ENCODE data around the gene DNAJA4. TPM values are rescaled to one million over a fixed set of nuclear protein-coding genes. Genes with fewer than 3 reads are reported as not detected.

Gene DNAJA4
- total and polyA plus RNA-seq, 7 donors, result 7.4 to 26.1 (median 16.8) TPM

DNA sequence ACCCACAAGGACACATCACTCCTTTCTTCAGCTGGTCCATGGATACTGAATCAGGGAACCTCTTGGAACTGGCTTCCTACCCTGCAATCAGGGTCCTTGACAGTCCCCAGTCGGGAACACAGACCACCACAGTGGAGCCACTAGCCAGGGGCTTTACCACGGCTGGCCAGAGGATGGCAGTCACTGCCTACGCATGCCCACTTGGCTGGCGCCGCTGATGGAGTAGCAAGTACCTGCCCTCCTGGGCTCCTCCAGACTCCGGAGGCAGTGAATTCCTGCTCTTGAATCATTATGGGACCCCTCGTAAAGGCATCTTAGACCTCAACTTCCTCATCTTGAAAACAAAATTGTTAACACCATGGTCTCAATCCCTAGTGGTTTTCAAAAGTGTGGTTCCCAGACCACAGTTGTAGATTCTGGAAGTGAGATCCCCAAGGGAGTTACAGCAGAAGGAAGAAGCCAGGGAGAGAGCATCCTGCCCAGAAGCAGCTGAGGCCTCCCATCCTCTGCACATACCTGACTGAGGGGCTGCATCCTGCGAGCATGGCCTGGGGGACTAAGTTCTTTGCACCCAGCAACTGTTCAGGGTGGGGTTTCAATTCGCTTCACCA, 44.2 kb downstream of the DNAJA4 start:
- Histone ChIP-seq H3K27ac (no peak overlapping the region), H3K27me3 (peaks cover 0 to 16% (median 0%) of the 10 kb centered on the region in 3 donors), H3K36me3 (no peaks in the 10 kb centered on the region), H3K4me1 (no peaks in the 10 kb centered on the region), H3K4me3 (no peak overlapping the region), H3K9me3 (no peaks in the 10 kb centered on the region)
- 19 to 20% methylated on average over 9 of the region's 9 CpGs for WGBS, 2 donors
- TF ChIP-seq, protein P1, sequence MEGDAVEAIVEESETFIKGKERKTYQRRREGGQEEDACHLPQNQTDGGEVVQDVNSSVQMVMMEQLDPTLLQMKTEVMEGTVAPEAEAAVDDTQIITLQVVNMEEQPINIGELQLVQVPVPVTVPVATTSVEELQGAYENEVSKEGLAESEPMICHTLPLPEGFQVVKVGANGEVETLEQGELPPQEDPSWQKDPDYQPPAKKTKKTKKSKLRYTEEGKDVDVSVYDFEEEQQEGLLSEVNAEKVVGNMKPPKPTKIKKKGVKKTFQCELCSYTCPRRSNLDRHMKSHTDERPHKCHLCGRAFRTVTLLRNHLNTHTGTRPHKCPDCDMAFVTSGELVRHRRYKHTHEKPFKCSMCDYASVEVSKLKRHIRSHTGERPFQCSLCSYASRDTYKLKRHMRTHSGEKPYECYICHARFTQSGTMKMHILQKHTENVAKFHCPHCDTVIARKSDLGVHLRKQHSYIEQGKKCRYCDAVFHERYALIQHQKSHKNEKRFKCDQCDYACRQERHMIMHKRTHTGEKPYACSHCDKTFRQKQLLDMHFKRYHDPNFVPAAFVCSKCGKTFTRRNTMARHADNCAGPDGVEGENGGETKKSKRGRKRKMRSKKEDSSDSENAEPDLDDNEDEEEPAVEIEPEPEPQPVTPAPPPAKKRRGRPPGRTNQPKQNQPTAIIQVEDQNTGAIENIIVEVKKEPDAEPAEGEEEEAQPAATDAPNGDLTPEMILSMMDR (IDR thresholded peaks at IDR 0.05), result peak; percentile 75 to 80 (median 77)
- TF ChIP-seq POLR2AphosphoS5 (IDR thresholded peaks at IDR 0.05), result no peak
- intact Hi-C loops (cut with DNase I), result loop anchor here (1.0 to 5.0 kb wide), 2 partner anchors 115 to 174 kb away; no protein-coding TSS in a partner anchor
- DNase-seq, result peak; percentile 81

DNA sequence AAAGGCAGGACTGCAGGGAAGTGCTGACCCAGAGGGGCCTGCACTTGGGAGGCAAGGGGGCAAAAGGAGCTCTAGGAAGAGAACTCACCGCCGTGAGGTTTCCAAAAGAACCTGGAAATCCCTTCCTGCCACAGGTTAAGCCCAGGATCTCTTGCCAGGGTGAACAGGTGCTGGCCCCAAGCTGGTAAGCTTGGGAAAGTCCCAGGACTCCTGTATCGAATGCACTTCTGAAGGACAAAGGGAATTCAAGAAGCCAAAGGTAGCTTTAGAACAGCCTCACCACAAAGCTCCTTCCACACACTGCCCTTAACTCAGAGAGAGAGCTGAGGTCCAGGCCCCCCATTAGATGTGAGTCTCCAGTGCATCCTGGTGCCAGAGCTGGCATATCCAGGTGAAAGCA, 46.9 kb downstream of the DNAJA4 start:
- peak; percentile 8 for DNase-seq
- Histone ChIP-seq H3K27ac (no peak overlapping the region), H3K27me3 (peaks cover 0 to 7% (median 0%) of the 10 kb centered on the region in 3 donors), H3K9me3 (no peaks in the 10 kb centered on the region), H3K36me3 (no peaks in the 10 kb centered on the region), H3K4me1 (no peaks in the 10 kb centered on the region), H3K4me3 (no peak overlapping the region)
- intact Hi-C loops (cut with DNase I), result no loop called here
- TF ChIP-seq EP300 (IDR thresholded peaks at IDR 0.05) (no peak), POLR2AphosphoS5 (IDR thresholded peaks at IDR 0.05) (no peak), POLR2A (IDR thresholded peaks at IDR 0.05) (no peak)
- WGBS, 2 donors, result 27 to 68% methylated on average over 3 of the region's 3 CpGs

DNA sequence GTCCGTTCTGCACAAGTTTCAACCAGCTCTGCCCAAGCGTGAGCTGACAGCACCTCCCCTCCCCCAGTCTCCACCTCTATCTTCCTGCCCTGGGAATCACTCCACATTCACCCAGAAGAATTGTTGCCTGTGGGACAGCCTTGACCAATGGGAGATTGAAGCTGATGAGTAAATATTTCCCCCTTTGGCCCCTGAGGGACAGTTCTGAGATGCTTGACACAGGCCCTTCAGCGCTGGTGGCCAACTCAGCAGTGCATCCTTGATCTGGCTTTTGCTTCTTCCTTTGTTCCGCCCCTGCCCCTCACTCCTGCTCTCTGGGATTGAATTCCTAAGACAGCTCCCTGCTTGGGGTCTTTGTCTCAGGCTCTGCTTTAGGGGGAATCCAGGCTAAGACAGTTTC, 48.2 kb downstream of the DNAJA4 start:
- intact Hi-C loops (cut with DNase I), result no loop called here

DNA sequence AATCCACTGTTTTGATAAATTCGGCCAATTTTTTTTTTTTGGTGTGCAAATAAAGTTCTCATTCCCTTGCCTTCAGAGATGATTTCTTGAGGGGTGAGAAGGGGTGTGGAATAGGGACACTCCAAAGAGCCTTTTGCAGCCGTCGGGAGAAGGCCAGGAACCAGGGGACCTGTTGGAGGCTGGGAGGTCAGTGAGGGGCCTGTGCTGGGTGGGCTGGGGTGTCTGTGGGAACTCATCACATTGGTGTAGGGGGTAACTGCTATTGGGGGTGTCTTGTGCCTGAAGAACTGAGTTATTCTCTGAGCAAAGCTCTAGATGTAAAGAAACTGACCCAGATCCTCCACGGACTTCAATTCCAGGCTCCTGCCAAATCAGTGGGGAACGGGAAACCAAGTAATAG, 48.6 kb downstream of the DNAJA4 start:
- no peaks in the 10 kb centered on the region for H3K9me3 ChIP-seq
- no peaks in the 10 kb centered on the region for H3K4me1 ChIP-seq
- intact Hi-C loops (cut with DNase I), result no loop called here
- H3K27me3 ChIP-seq, result peaks cover 0 to 6% (median 0%) of the 10 kb centered on the region in 3 donors
- TF ChIP-seq POLR2AphosphoS5 (IDR thresholded peaks at IDR 0.05) (no peak), POLR2A (IDR thresholded peaks at IDR 0.05) (no peak), EP300 (IDR thresholded peaks at IDR 0.05) (no peak)
- TF ChIP-seq, protein P1 (IDR thresholded peaks at IDR 0.05), result no peak
- H3K36me3 ChIP-seq, result no peaks in the 10 kb centered on the region
- H3K27ac ChIP-seq, result no peak overlapping the region
- 88 to 91% methylated on average over 5 of the region's 5 CpGs for WGBS, 2 donors
- H3K4me3 ChIP-seq, result no peak overlapping the region
- DNase-seq, result no peak

More for the DNA sequence above, 48.2 kb downstream of the DNAJA4 start:
- no peaks in the 10 kb centered on the region for H3K36me3 ChIP-seq
- H3K4me1 ChIP-seq, result no peaks in the 10 kb centered on the region
- no peak for DNase-seq
- no peaks in the 10 kb centered on the region for H3K9me3 ChIP-seq
- peaks cover 0 to 7% (median 0%) of the 10 kb centered on the region in 3 donors for H3K27me3 ChIP-seq
- TF ChIP-seq POLR2AphosphoS5 (IDR thresholded peaks at IDR 0.05) (no peak), POLR2A (IDR thresholded peaks at IDR 0.05) (no peak), EP300 (IDR thresholded peaks at IDR 0.05) (no peak)
- TF ChIP-seq, protein P1 (IDR thresholded peaks at IDR 0.05), result no peak
- 78 to 92% methylated on average over 4 of the region's 4 CpGs for WGBS, 2 donors
- no peak overlapping the region for H3K27ac ChIP-seq
- H3K4me3 ChIP-seq, result no peak overlapping the region

DNA sequence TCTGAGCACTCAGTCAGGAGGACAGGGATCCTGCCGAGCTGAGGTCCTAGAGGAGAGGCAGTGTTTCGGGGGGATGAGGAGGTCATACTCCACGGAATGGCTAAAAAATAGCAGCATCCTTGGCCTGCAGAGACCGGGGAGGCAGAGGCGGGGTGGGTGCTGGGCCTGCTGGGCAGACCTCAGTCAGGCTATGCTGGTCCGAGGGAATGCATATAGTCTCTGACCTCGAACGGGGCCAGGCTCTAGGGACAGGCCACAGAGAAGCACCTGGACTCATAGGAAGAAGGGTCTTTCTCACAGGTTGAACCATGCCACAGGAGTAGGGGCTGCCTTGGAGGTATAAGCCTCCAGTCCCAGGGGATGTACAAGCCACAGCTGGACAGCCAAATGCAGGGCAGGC, 49.0 kb downstream of the DNAJA4 start:
- peak; percentile 49 for DNase-seq
- WGBS, 2 donors, result 81 to 83% methylated on average over 8 of the region's 8 CpGs

More for the DNA sequence above, 49.0 kb downstream of the DNAJA4 start:
- Histone ChIP-seq H3K36me3 (no peaks in the 10 kb centered on the region), H3K9me3 (no peaks in the 10 kb centered on the region), H3K27ac (no peak overlapping the region), H3K27me3 (peaks cover 0 to 2% (median 0%) of the 10 kb centered on the region in 3 donors), H3K4me3 (no peak overlapping the region), H3K4me1 (no peaks in the 10 kb centered on the region)
- intact Hi-C loops (cut with DNase I), result no loop called here
- TF ChIP-seq EP300 (IDR thresholded peaks at IDR 0.05), result no peak
- TF ChIP-seq POLR2A (IDR thresholded peaks at IDR 0.05), result no peak
- TF ChIP-seq, protein P1 (IDR thresholded peaks at IDR 0.05), result no peak

Data from sigmoid colon (tissue), 7 donors.